Measurements from ENCODE around the gene SCNN1B. TPM values are rescaled to one million over a fixed set of nuclear protein-coding genes. Genes with fewer than 3 reads are reported as not detected.

SCNN1B gene
- total and polyA plus RNA-seq, 2 of the 13 experiments (the other 11 are each of a cell fraction or from before 2014, with no cell fraction given): not detected

GRCh38 chr16:23293016-23293415 lies 9.1 kb upstream of the SCNN1B start:
- Histone ChIP-seq H3K27ac (ENCODE audit: extremely low read length, insufficient read depth, low read length) (no peak overlapping the region), H3K4me2 (ENCODE audit: low read depth, low read length) (no peak overlapping the region), H3K9me3 (ENCODE audit: low read length) (no peaks in the 10 kb centered on the region), H3K36me3 (replicated peaks in 1 of 2; ENCODE audit: control insufficient read depth in 1 of 2, insufficient read depth in 2 of 2, low read length in 2 of 2) (no peaks in the 10 kb centered on the region), H3K79me2 (ENCODE audit: insufficient read depth, low read length) (no peaks in the 10 kb centered on the region), H3K4me3 (replicated peaks in 1 of 3; ENCODE audit: insufficient read depth in 1 of 3, low read depth in 2 of 3, low read length in 3 of 3) (no peak overlapping the region), H3K4me1 (ENCODE audit: insufficient read depth, low read length) (peaks cover 32% of the 10 kb centered on the region), H3K9ac (ENCODE audit: insufficient read depth, low read depth, low read length) (no peak overlapping the region), H3K27me3 (ENCODE audit: control insufficient read depth in 1 of 2, insufficient read depth in 2 of 2, low read length in 2 of 2) (peaks cover 2 to 8% of the 10 kb centered on the region in 2 experiments; a peak in 1 of 5 replicates), H4K20me1 (ENCODE audit: insufficient read depth, low read length) (no peaks in the 10 kb centered on the region), H2AFZ (ENCODE audit: low read length) (no peak overlapping the region)
- no peak for ATAC-seq
- TF ChIP-seq KLF6 (CRISPR knock-in tag; IDR thresholded peaks at IDR 0.05) (no peak), ZNF383 (CRISPR knock-in tag; IDR thresholded peaks at IDR 0.05; ENCODE audit: borderline replicate concordance) (no peak), CHD2 (IDR thresholded peaks at IDR 0.05; ENCODE audit: low read depth, low read length) (no peak), GATA4 (IDR thresholded peaks at IDR 0.05; ENCODE audit: borderline replicate concordance, low read depth) (no peak), DRAP1 (CRISPR knock-in tag; IDR thresholded peaks at IDR 0.05) (no peak), ZNF891 (CRISPR knock-in tag; IDR thresholded peaks at IDR 0.05) (no peak), ZNF574 (CRISPR knock-in tag; IDR thresholded peaks at IDR 0.05) (no peak), KLF11 (CRISPR knock-in tag; IDR thresholded peaks at IDR 0.05) (no peak), ZNF746 (CRISPR knock-in tag; IDR thresholded peaks at IDR 0.05) (no peak), YEATS2 (CRISPR knock-in tag; IDR thresholded peaks at IDR 0.05; ENCODE audit: borderline replicate concordance) (no peak), HNF4A (CRISPR knock-in tag; IDR thresholded peaks at IDR 0.05) (no peak), ZNF513 (CRISPR knock-in tag; conservative IDR thresholded peaks at IDR 0.05) (no peak), ZNF879 (CRISPR knock-in tag; IDR thresholded peaks at IDR 0.05) (no peak), AHDC1 (CRISPR knock-in tag; IDR thresholded peaks at IDR 0.05; ENCODE audit: borderline replicate concordance) (no peak)
- DNase-seq (ENCODE audit: low spot score): no peak
- BruUV-seq (replicated peaks): no TSS peak
- WGBS (ENCODE audit: low lambda C conversion rate): 80% methylated on average over 6 of the region's 6 CpGs
- in situ Hi-C loops (cut with HindIII; ENCODE audit: extremely low pct_ligation_motif_present, low pct_unique_long_range_greater_than_20kb) (no loop called here), intact Hi-C loops (cut with micrococcal nuclease; ENCODE audit: unreplicated experiment) (loop anchor here (10.0 kb wide), 1 partner anchor 142 kb away; no protein-coding TSS in a partner anchor)
- ChIA-PET POLR2A (no interaction called here), CTCF (ENCODE audit: low intra/inter-chr PET ratio, low total read pairs) (no interaction called here)
- no peak for FAIRE-seq

Measured in HepG2 (cell line).